Skin of body (tissue), 2 donors: ENCODE results near the gene SGMS2. TPM values are rescaled to one million over a fixed set of nuclear protein-coding genes. Genes with fewer than 3 reads are reported as not detected.

Experiments
- DNase-seq: peaks from one replicate; lab custom pipeline; 2025; lab: John Stamatoyannopoulos, UW
- total RNA-seq: library from RNA; depleted of rRNA; stranded (reverse); fragments of >200 nt; gene quantifications from one replicate; pipeline ENCODE4 v1.2.3, GENCODE V29; 2014

The SGMS2 gene
- 23.0 TPM for total RNA-seq

GRCh38 chr4:107824350-107825071 is at the start of gene SGMS2:
Gene SGMS2 (plus strand): TSS chr4:107824932. CDS start chr4:107895554, 70,622 bp downstream.
- DNase-seq: peak; percentile 47

- no peak for DNase-seq
Measured at GRCh38 chr4:107777890-107778289, 46.8 kb upstream of the SGMS2 start.

- no peak for DNase-seq
Measured at GRCh38 chr4:107778784-107779530, 45.8 kb upstream of the SGMS2 start.

- no peak for DNase-seq
Measured at GRCh38 chr4:107780665-107781064, 44.1 kb upstream of the SGMS2 start.

GRCh38 chr4:107791902-107792301 is 32.8 kb upstream of the SGMS2 start:
- no peak for DNase-seq

- no peak for DNase-seq
Measured at GRCh38 chr4:107792711-107793110, 32.0 kb upstream of the SGMS2 start.

- no peak for DNase-seq
Measured at GRCh38 chr4:107793996-107794395, 30.7 kb upstream of the SGMS2 start.

- no peak for DNase-seq
Measured at GRCh38 chr4:107799669-107800450, 24.9 kb upstream of the SGMS2 start.

- DNase-seq: no peak
Measured at GRCh38 chr4:107800706-107801105, 24.0 kb upstream of the SGMS2 start.

- no peak for DNase-seq
Measured at GRCh38 chr4:107801766-107802211, 22.9 kb upstream of the SGMS2 start.

- no peak for DNase-seq
Measured at GRCh38 chr4:107804956-107805355, 19.8 kb upstream of the SGMS2 start.

GRCh38 chr4:107806196-107806595 is 18.5 kb upstream of the SGMS2 start:
- DNase-seq: no peak

GRCh38 chr4:107808572-107808971 is 16.2 kb upstream of the SGMS2 start:
- no peak for DNase-seq

- no peak for DNase-seq
Measured at GRCh38 chr4:107809210-107809609, 15.5 kb upstream of the SGMS2 start.

GRCh38 chr4:107814758-107815157 is 10.0 kb upstream of the SGMS2 start:
- no peak for DNase-seq

- DNase-seq: no peak
Measured at GRCh38 chr4:107815158-107815557, 9.6 kb upstream of the SGMS2 start.

GRCh38 chr4:107818301-107818910 is 6.3 kb upstream of the SGMS2 start:
- DNase-seq: no peak

- no peak for DNase-seq
Measured at GRCh38 chr4:107823870-107824349, 822 bp upstream of the SGMS2 start.

GRCh38 chr4:107825072-107825824 is 516 bp downstream of the SGMS2 start:
- peak; percentile 4 for DNase-seq

- DNase-seq: no peak
Measured at GRCh38 chr4:107826421-107826980, 1.8 kb downstream of the SGMS2 start.
